ENCODE measurements around the gene STUM. TPM values are rescaled to one million over a fixed set of nuclear protein-coding genes. Genes with fewer than 3 reads are reported as not detected.

STUM gene
- polyA plus RNA-seq, 1 of the 3 experiments (the other 2 are of a cell fraction), result not detected

GRCh38 chr1:226568077-226568831 lies 19.7 kb downstream of the STUM start:
- Histone ChIP-seq H3F3A (replicated peaks; ENCODE audit: insufficient read depth) (no peaks in the 10 kb centered on the region), H3K27me3 (ENCODE audit: insufficient read depth) (peaks cover 9% of the 10 kb centered on the region; the same call in 1 of the 2 replicates), H3K9me3 (no peaks in the 10 kb centered on the region), H3K9me2 (no peaks in the 10 kb centered on the region), H2AFZ (ENCODE audit: low read depth) (no peak overlapping the region), H3K27ac (ENCODE audit: low read depth in 2 of 2, low read length in 1 of 2) (no peak overlapping the region), H3K79me2 (ENCODE audit: insufficient read depth) (no peaks in the 10 kb centered on the region), H4K20me1 (ENCODE audit: insufficient read depth) (no peaks in the 10 kb centered on the region), H3K4me2 (no peak overlapping the region), H3K36me3 (replicated peaks in 1 of 2; ENCODE audit: control insufficient read depth in 1 of 2, insufficient read depth in 2 of 2, low read length in 1 of 2) (no peaks in the 10 kb centered on the region), H3K4me3 (ENCODE audit: low read depth in 2 of 2, low read length in 1 of 2) (no peak overlapping the region), H3K4me1 (ENCODE audit: control insufficient read depth in 1 of 2, insufficient read depth in 2 of 2, low read depth in 1 of 2, low read length in 1 of 2) (no peaks in the 10 kb centered on the region), H3K9ac (no peak overlapping the region)
- ChIA-PET CTCF (interaction anchor here (0.7 to 5.0 kb wide), 8 partner anchors 13 to 260 kb away, joined by 3 to 45 read pairs (median 4); partner anchors contain the start of gene STUM), POLR2A (no interaction called here)
- peak; percentile 62 for DNase-seq
- WGBS (ENCODE audit: low lambda C conversion rate), result 68% methylated on average over 13 of the region's 13 CpGs
- TF ChIP-seq RFX5 (IDR thresholded peaks at IDR 0.05; ENCODE audit: low read length), result no peak
- TF ChIP-seq RAD21 (IDR thresholded peaks at IDR 0.05; ENCODE audit: low read length), result peak; percentile 31

GRCh38 chr1:226568975-226569741 lies 20.6 kb downstream of the STUM start:
- H3F3A ChIP-seq (replicated peaks; ENCODE audit: insufficient read depth), result no peaks in the 10 kb centered on the region
- ChIA-PET POLR2A (no interaction called here), CTCF (interaction anchor here (1.0 to 5.0 kb wide), 10 partner anchors 12 to 147 kb away, joined by 3 to 45 read pairs (median 4); partner anchors contain the start of gene STUM)
- no peaks in the 10 kb centered on the region for H4K20me1 ChIP-seq (ENCODE audit: insufficient read depth)
- H3K9ac ChIP-seq, result no peak overlapping the region
- DNase-seq, result no peak
- H3K4me3 ChIP-seq (ENCODE audit: low read depth in 2 of 2, low read length in 1 of 2), result no peak overlapping the region
- no peaks in the 10 kb centered on the region for H3K9me2 ChIP-seq
- no peaks in the 10 kb centered on the region for H3K36me3 ChIP-seq (replicated peaks in 1 of 2; ENCODE audit: control insufficient read depth in 1 of 2, insufficient read depth in 2 of 2, low read length in 1 of 2)
- H2AFZ ChIP-seq (ENCODE audit: low read depth), result no peak overlapping the region
- TF ChIP-seq FOSL2 (IDR thresholded peaks at IDR 0.05; ENCODE audit: borderline replicate concordance, low read depth) (no peak), GATA2 (CRISPR knock-in tag; IDR thresholded peaks at IDR 0.05) (no peak), RAD21 (IDR thresholded peaks at IDR 0.05; ENCODE audit: low read length) (no peak), USF1 (IDR thresholded peaks at IDR 0.05; ENCODE audit: borderline replicate concordance, low read depth) (no peak), RXRA (IDR thresholded peaks at IDR 0.05; ENCODE audit: borderline replicate concordance, low read depth) (no peak), CTCF (IDR thresholded peaks at IDR 0.05) (no peak), EZH2phosphoT487 (IDR thresholded peaks at IDR 0.05; ENCODE audit: borderline replicate concordance, low read depth) (no peak), YY1 (IDR thresholded peaks at IDR 0.05; ENCODE audit: low read depth) (no peak), IRF3 (IDR thresholded peaks at IDR 0.05; ENCODE audit: low read depth, low read length) (no peak), SMC3 (IDR thresholded peaks at IDR 0.05; ENCODE audit: low read depth, low read length) (no peak), TCF12 (IDR thresholded peaks at IDR 0.05) (no peak), CHD2 (IDR thresholded peaks at IDR 0.05; ENCODE audit: low read length, partially characterized antibody) (no peak), ZBTB33 (IDR thresholded peaks at IDR 0.05; ENCODE audit: borderline replicate concordance, low read depth) (no peak), TEAD4 (IDR thresholded peaks at IDR 0.05; ENCODE audit: borderline replicate concordance, insufficient read depth) (no peak), NFIC (IDR thresholded peaks at IDR 0.05; ENCODE audit: borderline replicate concordance) (no peak), PBX3 (IDR thresholded peaks at IDR 0.05) (no peak)
- WGBS (ENCODE audit: low lambda C conversion rate), result 48% methylated on average over 6 of the region's 6 CpGs
- no peaks in the 10 kb centered on the region for H3K9me3 ChIP-seq
- no peak overlapping the region for H3K27ac ChIP-seq (ENCODE audit: low read depth in 2 of 2, low read length in 1 of 2)
- H3K79me2 ChIP-seq (ENCODE audit: insufficient read depth), result no peaks in the 10 kb centered on the region
- H3K27me3 ChIP-seq (ENCODE audit: insufficient read depth), result peaks cover 9% of the 10 kb centered on the region; the same call in 1 of the 2 replicates
- H3K4me1 ChIP-seq (ENCODE audit: control insufficient read depth in 1 of 2, insufficient read depth in 2 of 2, low read depth in 1 of 2, low read length in 1 of 2), result no peaks in the 10 kb centered on the region
- no peak overlapping the region for H3K4me2 ChIP-seq
